Measurements from ENCODE around the gene ALDH3B1. TPM values are rescaled to one million over a fixed set of nuclear protein-coding genes. Genes with fewer than 3 reads are reported as not detected.
"Not testable (repeated sequence)": the region's sequence is repeated elsewhere in the genome, so short reads cannot be mapped to it uniquely, and the experiment has no call there.

Gene ALDH3B1
- total RNA-seq, 2 experiments from 2014 or later, result 0.15 TPM; not detected in 1

DNA sequence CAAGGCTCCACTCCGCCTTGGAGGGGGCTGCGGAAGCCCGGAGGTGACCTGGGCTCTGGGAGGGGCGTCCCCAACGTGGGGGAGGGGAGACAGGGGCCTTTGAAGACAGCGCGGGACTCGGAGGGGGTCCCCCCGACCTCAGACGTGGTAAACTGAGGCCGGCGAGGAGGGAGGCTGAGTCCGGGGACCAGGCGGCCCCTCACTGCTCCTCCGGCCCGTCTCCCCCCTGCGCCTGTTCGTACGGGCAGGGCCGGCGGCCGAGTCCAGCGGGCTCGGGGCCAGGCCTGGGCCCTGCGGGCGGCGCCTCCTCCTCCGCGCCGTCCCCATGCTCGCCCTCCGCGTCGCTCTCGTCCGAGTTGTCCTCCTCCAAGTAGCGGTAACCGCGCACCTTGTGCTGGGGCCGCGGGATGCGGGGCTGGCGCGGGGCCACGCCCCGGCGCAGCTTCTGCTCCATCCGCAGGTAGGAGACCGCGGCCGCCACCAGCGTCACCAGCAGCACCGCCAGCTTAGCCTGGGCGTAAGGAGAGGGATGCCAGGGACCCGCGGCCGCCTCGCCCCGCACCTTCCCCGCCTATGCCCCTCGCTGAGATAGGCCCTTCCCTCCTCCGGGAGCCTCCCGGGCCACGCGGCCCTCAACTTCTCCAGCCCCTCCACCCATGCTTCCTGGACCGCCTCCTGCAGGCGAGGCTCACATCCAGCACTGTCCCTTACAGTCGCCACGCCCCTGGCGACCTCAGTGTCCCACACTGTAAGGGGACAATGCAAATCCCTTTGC, 18.6 kb upstream of the ALDH3B1 start:
- CTCF ChIA-PET; H3K36me3 Mint-ChIP-seq (ENCODE audit: low read depth); H3K4me3 Mint-ChIP-seq; H3K4me1 Mint-ChIP-seq; H3K27ac Mint-ChIP-seq; POLR2A ChIA-PET; H3K27me3 Mint-ChIP-seq; H3K9me3 Mint-ChIP-seq; DNase-seq: not testable (repeated sequence)

DNA sequence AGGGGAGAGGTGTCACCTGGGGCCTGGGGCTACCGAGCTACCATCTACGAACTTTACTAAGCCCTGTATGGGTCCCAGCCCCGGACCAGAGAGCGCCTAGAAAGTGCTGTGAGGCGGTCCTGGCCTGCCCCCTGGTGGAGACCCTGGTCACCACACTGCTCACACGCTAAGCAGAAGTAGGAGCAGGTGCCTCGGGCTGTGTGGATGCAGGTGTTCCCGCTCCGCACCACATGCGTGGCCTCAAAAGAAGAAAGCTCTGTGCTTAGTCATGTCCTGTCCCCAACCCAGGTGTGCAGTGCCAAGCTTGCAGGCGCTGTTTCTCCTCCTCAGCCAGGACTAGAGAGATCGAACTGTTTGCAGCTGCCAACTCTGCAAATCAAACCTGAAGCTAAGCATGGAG, 16.3 kb upstream of the ALDH3B1 start:
- not testable (repeated sequence) for H3K4me3 Mint-ChIP-seq

DNA sequence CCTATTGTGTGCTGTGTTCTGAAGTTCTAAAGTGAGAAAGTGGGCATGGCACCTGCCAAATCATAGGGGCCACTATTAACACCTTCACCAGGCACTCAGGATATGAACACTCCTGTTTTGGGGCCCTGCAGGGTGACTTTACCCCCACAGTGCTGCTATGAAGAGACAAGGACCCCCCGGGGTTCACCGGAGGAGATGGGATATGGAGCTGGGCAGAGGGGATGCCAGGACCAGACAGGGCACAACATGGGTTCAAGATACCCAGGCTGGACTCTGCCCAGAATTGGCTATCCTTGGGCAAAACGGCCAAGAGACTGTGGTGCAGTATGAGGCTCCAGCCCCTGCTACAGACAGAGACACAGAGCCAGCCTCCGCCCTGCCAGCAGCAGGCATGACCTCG, 15.7 kb upstream of the ALDH3B1 start:
- H3K27me3 Mint-ChIP-seq, POLR2A ChIA-PET, H3K9me3 Mint-ChIP-seq, H3K27ac Mint-ChIP-seq, H3K4me3 Mint-ChIP-seq, DNase-seq: not testable (repeated sequence)
- Mint-ChIP-seq H3K4me1 (peaks cover 29% of the 10 kb centered on the region), H3K36me3 (ENCODE audit: low read depth) (peaks cover 16% of the 10 kb centered on the region)
- CTCF ChIA-PET, result interaction anchor here (1.2 to 1.3 kb wide), 2 partner anchors 8 to 10 kb away, joined by 5 read pairs; partner anchors contain the start of gene UNC93B1

More for the DNA sequence above, 16.3 kb upstream of the ALDH3B1 start:
- POLR2A ChIA-PET, H3K9me3 Mint-ChIP-seq, H3K27me3 Mint-ChIP-seq, H3K27ac Mint-ChIP-seq: not testable (repeated sequence)
- CTCF ChIA-PET, result interaction anchor here (0.6 to 1.3 kb wide), 3 partner anchors 9 to 428 kb away, joined by 3 to 5 read pairs (median 5); partner anchors contain the start of gene UNC93B1
- DNase-seq, result peak; percentile 60
- Mint-ChIP-seq H3K36me3 (ENCODE audit: low read depth) (peaks cover 16% of the 10 kb centered on the region), H3K4me1 (peaks cover 29% of the 10 kb centered on the region)

DNA sequence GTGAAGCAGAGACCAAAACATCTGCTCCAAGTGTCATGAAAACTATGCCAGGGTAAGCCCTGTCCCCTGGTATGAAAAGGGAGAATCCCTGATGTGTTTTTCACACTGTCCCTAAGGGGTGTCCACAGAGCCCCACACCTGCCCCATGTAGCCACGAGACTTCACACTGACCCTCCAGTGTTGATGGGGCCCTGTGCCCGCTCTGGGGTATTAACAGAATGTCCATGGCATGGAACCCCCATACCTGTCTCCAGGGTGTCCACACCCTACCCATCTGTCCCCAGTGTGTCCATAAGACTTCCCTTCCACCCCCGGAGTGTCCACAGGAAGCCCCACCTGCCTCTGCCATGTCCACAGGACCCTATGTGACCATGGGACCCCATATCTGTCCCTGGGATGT, 15.0 kb upstream of the ALDH3B1 start:
- Mint-ChIP-seq H3K4me1 (peaks cover 32% of the 10 kb centered on the region), H3K36me3 (ENCODE audit: low read depth) (peaks cover 19% of the 10 kb centered on the region)
- DNase-seq, CTCF ChIA-PET, H3K27me3 Mint-ChIP-seq, H3K4me3 Mint-ChIP-seq, POLR2A ChIA-PET, H3K27ac Mint-ChIP-seq, H3K9me3 Mint-ChIP-seq: not testable (repeated sequence)

DNA sequence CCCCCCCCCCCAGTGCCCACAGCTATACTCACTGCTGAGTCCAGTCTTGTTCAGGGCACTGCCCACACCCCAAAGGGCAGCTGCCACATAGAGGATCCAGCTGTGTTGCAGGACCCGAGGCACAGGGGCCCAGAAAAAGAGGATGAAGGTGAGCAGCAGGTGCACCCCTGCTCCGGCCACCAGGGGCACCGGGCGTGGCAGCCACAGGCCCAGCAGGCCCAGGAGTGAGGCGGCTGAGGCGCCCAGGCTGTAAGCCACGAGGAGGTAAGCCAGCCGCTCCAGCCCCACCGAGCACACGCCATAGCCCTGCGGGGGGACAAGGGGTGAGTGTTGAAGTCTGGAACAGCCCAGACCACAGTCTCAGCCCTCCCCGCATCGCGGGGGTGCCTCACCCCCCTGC, 14.5 kb upstream of the ALDH3B1 start:
- CTCF ChIA-PET, POLR2A ChIA-PET, H3K27me3 Mint-ChIP-seq, H3K4me3 Mint-ChIP-seq, H3K9me3 Mint-ChIP-seq, DNase-seq, H3K27ac Mint-ChIP-seq: not testable (repeated sequence)
- H3K4me1 Mint-ChIP-seq, result peaks cover 34% of the 10 kb centered on the region
- H3K36me3 Mint-ChIP-seq (ENCODE audit: low read depth), result peaks cover 19% of the 10 kb centered on the region

DNA sequence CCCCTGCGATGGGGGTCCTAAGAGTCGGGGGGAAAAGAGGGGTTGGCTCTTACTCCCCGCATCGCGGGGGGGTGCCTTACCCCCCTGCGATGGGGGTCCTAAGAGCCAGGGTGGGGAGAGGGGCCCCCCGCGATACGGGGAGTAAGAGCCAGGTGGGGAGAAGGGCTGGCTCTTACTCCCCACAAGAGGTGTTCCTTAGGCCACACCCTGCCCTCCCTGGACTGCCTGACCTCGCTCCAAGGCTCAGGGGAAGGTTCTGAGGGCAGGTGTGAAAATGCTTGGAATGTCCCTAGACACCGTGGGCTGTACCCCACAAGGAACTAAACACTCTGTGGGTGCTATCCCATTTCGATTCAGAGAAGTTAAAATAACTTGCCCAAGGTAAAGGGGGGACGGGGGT, 14.1 kb upstream of the ALDH3B1 start:
- peaks cover 19% of the 10 kb centered on the region for H3K36me3 Mint-ChIP-seq (ENCODE audit: low read depth)
- ChIA-PET POLR2A (no interaction called here), CTCF (no interaction called here)
- no peak for DNase-seq
- peaks cover 34% of the 10 kb centered on the region for H3K4me1 Mint-ChIP-seq
- no peaks in the 10 kb centered on the region for H3K27me3 Mint-ChIP-seq
- no peaks in the 10 kb centered on the region for H3K9me3 Mint-ChIP-seq
- no peak overlapping the region for H3K4me3 Mint-ChIP-seq
- no peak overlapping the region for H3K27ac Mint-ChIP-seq

DNA sequence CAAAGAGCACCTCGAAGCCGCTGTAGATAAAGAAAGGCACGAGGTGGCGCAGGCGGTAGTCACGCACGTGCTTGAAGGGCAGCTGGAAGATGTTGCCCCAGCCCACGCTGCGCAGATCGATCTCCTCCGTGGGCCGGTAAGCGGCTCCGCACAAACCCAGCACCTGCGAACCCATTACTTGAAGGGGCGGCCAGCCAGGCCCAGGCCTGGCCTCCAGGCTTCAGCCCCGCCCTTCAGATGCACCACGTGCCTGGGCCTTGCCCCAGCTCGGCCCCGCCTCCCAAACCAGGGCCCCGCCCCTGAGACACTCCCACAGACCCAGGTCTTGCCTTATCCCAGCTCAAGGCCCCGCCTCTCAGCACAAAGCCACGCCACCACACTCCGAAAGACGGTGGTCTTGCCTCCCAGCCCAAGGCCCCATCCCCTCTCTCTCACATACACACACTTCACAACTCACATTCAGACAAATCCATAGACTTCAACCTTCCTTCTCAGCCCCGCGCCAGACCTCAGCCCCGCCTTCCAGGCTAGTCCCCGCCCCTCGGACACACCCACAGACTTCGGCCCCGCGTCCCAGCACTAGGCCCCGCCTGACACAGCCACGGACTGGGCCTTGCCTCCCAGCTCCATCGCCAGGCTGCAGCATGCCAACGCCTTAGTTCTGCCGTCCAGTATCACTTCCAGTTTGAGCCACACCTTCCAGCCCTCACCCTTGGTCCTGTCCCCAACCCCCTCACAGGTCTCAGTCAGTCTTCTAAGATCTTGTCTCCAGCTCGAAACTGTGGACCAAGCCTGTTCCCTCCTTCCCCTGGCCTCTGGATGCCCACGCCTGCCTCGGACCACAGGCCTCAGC, 13.3 kb upstream of the ALDH3B1 start:
- no peak overlapping the region for H3K4me3 Mint-ChIP-seq
- peaks cover 34% of the 10 kb centered on the region for H3K4me1 Mint-ChIP-seq
- ChIA-PET CTCF (interaction anchor here (0.9 kb wide), 1 partner anchor 41 kb away, joined by 3 read pairs; no protein-coding TSS in a partner anchor), POLR2A (no interaction called here)
- peak overlapping the region; percentile 83 for H3K27ac Mint-ChIP-seq
- no peaks in the 10 kb centered on the region for H3K27me3 Mint-ChIP-seq
- H3K36me3 Mint-ChIP-seq (ENCODE audit: low read depth), result peaks cover 18% of the 10 kb centered on the region
- no peaks in the 10 kb centered on the region for H3K9me3 Mint-ChIP-seq
- DNase-seq, result peak; percentile 33

DNA sequence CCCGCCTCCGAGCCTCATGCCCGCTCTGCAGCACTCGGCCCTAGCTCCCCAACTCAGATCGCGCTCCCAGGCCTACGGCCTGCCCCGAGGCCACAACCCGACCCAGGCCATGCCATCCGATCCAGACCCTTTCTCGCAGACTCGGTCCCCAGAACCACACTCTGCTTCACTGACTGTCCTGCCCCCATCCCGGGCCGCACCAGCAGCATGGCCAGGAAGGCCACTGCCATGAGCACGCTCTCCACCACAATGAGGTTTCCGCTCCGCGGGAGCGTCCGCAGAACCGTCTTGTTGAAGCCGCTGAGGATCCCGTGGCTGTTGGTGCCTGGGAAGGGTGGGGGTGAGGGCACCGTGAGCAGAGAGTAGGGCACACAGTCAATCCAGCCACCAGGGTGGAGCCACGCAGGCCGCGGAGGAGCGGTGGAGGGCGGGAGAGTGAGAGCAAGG, 12.6 kb upstream of the ALDH3B1 start:
- DNase-seq, result no peak
- POLR2A ChIA-PET, result no interaction called here
- Mint-ChIP-seq H3K27me3 (no peaks in the 10 kb centered on the region), H3K4me1 (peaks cover 39% of the 10 kb centered on the region), H3K9me3 (no peaks in the 10 kb centered on the region), H3K36me3 (ENCODE audit: low read depth) (peaks cover 20% of the 10 kb centered on the region), H3K27ac (peak overlapping the region; percentile 86), H3K4me3 (no peak overlapping the region)
- CTCF ChIA-PET, result interaction anchor here (0.9 to 1.1 kb wide), 2 partner anchors 42 to 260 kb away, joined by 3 read pairs; no protein-coding TSS in a partner anchor

DNA sequence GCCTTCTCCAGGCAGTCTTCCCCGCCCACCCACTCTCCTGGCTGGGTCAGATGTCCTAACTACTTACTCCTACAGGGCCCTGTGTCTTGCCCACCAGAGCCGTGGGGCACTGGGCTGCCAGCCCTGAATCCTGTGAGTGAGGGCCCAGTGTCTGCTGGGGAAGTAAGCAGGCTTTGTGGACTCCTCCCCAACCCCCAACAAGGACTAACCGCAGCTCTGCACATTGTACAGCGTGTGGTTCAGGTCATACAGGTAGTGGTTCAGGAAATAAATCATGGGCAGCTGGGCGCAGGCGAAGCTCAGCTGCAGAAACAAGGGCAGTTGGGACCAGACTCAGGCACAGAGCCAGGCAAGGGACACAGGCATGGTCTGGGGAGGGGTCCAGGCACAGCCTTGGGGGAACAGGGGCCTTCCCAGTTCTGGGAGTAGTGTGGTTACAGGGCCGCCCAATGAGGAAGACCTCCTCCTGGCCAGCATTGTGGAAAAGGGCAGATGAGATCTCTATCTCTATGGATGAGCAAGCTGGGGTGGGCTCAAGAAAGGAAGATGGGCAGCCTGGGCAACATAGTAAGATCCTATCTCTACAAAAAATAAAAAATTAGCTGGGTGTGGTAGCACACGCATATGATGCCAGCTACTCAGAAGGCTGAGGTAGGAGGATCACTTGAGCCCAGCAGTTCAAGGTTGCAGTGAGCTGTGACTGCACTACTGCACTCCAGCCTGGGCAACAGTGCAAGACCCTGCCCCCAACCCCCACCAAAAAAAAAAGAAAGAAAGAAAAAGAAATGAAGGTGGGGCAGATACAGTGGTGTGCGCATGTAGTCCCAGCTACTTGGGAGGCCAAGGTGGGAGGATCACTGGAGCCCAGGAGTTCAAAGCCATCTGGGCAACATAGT, 11.7 kb upstream of the ALDH3B1 start:
- DNase-seq, result peak; percentile 49
- ChIA-PET POLR2A (interaction anchor here (0.7 kb wide), 1 partner anchor 205 kb away, joined by 3 read pairs; no protein-coding TSS in a partner anchor), CTCF (interaction anchor here (1.1 kb wide), 1 partner anchor 259 kb away, joined by 3 read pairs; no protein-coding TSS in a partner anchor)
- Mint-ChIP-seq H3K27me3 (no peaks in the 10 kb centered on the region), H3K4me1 (peaks cover 44% of the 10 kb centered on the region), H3K9me3 (no peaks in the 10 kb centered on the region), H3K4me3 (peak overlapping the region; percentile 35), H3K27ac (peak overlapping the region; percentile 86), H3K36me3 (ENCODE audit: low read depth) (peaks cover 20% of the 10 kb centered on the region)

DNA sequence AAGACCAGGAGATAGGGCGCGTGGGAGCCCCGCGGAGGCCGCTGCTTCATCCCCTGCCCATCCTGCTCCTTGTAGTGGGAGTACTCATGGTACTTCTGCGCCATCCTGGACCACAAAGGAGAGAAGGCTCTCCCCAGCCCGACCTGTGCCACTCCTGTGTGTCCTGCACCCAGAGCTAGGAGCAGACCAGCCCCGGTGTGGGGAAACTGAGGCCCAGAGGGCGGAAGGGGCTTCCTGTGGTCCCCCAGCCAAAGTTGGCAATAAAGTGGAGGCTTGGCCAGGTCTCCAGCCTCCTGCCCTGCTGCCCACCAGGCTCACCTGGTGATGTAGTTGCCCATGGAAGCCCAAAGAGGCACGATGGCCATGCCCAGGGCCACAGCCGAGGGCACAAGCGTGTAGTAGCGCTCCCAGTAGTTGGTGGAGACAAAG, 10.9 kb upstream of the ALDH3B1 start:
- no peak for DNase-seq
- CTCF ChIA-PET, result no interaction called here
- peaks cover 16% of the 10 kb centered on the region for H3K36me3 Mint-ChIP-seq (ENCODE audit: low read depth)
- H3K27ac Mint-ChIP-seq, result no peak overlapping the region
- no peaks in the 10 kb centered on the region for H3K27me3 Mint-ChIP-seq
- peaks cover 41% of the 10 kb centered on the region for H3K4me1 Mint-ChIP-seq
- POLR2A ChIA-PET, result no interaction called here
- H3K9me3 Mint-ChIP-seq, result no peaks in the 10 kb centered on the region
- no peak overlapping the region for H3K4me3 Mint-ChIP-seq

DNA sequence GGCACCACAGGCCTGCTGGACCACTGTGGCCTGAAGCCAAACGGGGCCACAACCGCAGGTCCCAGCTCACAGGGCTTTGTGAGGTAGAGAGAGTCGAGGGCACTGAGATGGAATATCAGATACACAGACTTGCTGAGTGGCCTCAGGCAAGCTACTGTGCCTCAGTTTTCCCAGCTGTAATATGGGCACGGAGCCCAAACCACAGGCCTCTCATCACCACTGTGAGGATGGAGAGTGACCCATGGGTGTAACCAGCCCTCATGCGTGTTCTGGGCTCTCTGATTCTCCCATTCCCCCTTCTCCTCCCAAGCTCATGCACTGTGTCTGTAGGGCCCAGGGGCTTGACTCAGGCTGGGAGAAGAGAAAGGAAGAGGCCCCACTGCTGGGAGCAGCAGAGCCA, 10.4 kb upstream of the ALDH3B1 start:
- ChIA-PET CTCF (no interaction called here), POLR2A (no interaction called here)
- DNase-seq, result no peak
- H3K4me1 Mint-ChIP-seq, result peaks cover 41% of the 10 kb centered on the region
- H3K36me3 Mint-ChIP-seq (ENCODE audit: low read depth), result peaks cover 16% of the 10 kb centered on the region
- no peaks in the 10 kb centered on the region for H3K27me3 Mint-ChIP-seq
- H3K4me3 Mint-ChIP-seq, result no peak overlapping the region
- H3K9me3 Mint-ChIP-seq, result no peaks in the 10 kb centered on the region
- no peak overlapping the region for H3K27ac Mint-ChIP-seq

DNA sequence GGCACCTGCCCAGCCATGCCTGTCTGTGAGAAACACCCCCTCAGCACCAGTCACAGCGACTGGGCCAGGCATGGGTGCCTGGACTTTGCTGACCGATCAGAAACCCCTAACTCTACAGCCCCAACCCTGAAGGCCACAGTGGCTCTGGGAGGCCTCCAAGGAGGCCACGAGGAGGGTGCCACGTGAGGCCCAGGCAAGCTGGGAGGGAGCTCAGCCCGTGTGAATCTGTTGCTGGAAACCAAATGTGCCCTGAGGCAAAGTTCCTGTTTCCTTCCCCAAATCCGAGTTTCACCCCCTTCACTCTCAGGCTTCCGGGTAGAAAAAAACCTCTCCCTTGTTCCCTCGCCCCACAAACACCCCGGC, 7.6 kb upstream of the ALDH3B1 start:
- CTCF ChIA-PET, result interaction anchor here (1.2 to 1.7 kb wide), 2 partner anchors 9 to 23 kb away, joined by 3 to 5 read pairs; no protein-coding TSS in a partner anchor
- H3K4me1 Mint-ChIP-seq, result peaks cover 37% of the 10 kb centered on the region
- peak overlapping the region; percentile 76 for H3K4me3 Mint-ChIP-seq
- DNase-seq, result no peak
- POLR2A ChIA-PET, result no interaction called here
- peaks cover 9% of the 10 kb centered on the region for H3K36me3 Mint-ChIP-seq (ENCODE audit: low read depth)
- no peaks in the 10 kb centered on the region for H3K27me3 Mint-ChIP-seq
- no peaks in the 10 kb centered on the region for H3K9me3 Mint-ChIP-seq
- peak overlapping the region; percentile 85 for H3K27ac Mint-ChIP-seq

Measured in activated CD4-positive, alpha-beta T cell treated with anti-CD3 and anti-CD28 coated beads, Interleukin-2, amount 10 ng/mL, durations not matched to agents 7 days and 5 days (primary cell).